ENCODE measurements around the gene PFN3. TPM values are rescaled to one million over a fixed set of nuclear protein-coding genes. Genes with fewer than 3 reads are reported as not detected.

The PFN3 gene
- total and polyA plus RNA-seq, 2 experiments from 2014 or later, result 1.9 to 2.0 TPM

DNA sequence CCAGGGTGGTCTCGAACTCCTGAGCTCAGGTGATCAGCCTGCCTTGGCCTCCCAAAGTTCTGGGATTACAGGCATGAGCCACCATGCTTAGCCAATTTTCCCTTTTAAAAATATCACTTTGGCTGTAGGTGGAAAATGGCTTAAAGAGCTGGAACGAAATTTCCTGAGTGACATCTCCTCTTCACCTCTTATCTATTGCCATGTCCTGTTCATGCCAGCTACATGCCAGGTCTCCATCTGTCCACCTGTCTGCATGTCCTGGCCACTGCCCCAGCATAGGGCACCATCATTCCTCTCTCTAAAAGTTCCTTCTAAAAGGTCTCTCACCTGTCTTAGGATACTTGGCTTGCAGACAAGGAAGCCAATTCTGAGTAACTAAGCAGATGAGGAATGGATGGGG lies 23.2 kb upstream of the PFN3 start:
- no peaks in the 10 kb centered on the region for H3K9me2 ChIP-seq (ENCODE audit: insufficient read depth)
- H3K27me3 Mint-ChIP-seq (ENCODE audit: insufficient read depth, low read depth, poor library complexity), result peaks cover 19% of the 10 kb centered on the region
- no peaks in the 10 kb centered on the region for H3K27me3 ChIP-seq (ENCODE audit: insufficient read depth)
- TF ChIP-seq, protein P1, sequence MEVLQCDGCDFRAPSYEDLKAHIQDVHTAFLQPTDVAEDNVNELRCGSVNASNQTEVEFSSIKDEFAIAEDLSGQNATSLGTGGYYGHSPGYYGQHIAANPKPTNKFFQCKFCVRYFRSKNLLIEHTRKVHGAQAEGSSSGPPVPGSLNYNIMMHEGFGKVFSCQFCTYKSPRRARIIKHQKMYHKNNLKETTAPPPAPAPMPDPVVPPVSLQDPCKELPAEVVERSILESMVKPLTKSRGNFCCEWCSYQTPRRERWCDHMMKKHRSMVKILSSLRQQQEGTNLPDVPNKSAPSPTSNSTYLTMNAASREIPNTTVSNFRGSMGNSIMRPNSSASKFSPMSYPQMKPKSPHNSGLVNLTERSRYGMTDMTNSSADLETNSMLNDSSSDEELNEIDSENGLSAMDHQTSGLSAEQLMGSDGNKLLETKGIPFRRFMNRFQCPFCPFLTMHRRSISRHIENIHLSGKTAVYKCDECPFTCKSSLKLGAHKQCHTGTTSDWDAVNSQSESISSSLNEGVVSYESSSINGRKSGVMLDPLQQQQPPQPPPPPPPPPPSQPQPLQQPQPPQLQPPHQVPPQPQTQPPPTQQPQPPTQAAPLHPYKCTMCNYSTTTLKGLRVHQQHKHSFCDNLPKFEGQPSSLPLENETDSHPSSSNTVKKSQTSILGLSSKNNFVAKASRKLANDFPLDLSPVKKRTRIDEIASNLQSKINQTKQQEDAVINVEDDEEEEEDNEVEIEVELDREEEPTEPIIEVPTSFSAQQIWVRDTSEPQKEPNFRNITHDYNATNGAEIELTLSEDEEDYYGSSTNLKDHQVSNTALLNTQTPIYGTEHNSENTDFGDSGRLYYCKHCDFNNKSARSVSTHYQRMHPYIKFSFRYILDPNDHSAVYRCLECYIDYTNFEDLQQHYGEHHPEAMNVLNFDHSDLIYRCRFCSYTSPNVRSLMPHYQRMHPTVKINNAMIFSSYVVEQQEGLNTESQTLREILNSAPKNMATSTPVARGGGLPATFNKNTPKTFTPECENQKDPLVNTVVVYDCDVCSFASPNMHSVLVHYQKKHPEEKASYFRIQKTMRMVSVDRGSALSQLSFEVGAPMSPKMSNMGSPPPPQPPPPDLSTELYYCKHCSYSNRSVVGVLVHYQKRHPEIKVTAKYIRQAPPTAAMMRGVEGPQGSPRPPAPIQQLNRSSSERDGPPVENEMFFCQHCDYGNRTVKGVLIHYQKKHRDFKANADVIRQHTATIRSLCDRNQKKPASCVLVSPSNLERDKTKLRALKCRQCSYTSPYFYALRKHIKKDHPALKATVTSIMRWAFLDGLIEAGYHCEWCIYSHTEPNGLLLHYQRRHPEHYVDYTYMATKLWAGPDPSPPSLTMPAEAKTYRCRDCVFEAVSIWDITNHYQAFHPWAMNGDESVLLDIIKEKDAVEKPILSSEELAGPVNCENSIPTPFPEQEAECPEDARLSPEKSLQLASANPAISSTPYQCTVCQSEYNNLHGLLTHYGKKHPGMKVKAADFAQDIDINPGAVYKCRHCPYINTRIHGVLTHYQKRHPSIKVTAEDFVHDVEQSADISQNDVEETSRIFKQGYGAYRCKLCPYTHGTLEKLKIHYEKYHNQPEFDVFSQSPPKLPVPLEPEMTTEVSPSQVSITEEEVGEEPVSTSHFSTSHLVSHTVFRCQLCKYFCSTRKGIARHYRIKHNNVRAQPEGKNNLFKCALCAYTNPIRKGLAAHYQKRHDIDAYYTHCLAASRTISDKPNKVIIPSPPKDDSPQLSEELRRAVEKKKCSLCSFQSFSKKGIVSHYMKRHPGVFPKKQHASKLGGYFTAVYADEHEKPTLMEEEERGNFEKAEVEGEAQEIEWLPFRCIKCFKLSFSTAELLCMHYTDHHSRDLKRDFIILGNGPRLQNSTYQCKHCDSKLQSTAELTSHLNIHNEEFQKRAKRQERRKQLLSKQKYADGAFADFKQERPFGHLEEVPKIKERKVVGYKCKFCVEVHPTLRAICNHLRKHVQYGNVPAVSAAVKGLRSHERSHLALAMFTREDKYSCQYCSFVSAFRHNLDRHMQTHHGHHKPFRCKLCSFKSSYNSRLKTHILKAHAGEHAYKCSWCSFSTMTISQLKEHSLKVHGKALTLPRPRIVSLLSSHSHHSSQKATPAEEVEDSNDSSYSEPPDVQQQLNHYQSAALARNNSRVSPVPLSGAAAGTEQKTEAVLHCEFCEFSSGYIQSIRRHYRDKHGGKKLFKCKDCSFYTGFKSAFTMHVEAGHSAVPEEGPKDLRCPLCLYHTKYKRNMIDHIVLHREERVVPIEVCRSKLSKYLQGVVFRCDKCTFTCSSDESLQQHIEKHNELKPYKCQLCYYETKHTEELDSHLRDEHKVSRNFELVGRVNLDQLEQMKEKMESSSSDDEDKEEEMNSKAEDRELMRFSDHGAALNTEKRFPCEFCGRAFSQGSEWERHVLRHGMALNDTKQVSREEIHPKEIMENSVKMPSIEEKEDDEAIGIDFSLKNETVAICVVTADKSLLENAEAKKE (CRISPR knock-in tag; IDR thresholded peaks at IDR 0.05), result no peak
- TF ChIP-seq, protein P2, sequence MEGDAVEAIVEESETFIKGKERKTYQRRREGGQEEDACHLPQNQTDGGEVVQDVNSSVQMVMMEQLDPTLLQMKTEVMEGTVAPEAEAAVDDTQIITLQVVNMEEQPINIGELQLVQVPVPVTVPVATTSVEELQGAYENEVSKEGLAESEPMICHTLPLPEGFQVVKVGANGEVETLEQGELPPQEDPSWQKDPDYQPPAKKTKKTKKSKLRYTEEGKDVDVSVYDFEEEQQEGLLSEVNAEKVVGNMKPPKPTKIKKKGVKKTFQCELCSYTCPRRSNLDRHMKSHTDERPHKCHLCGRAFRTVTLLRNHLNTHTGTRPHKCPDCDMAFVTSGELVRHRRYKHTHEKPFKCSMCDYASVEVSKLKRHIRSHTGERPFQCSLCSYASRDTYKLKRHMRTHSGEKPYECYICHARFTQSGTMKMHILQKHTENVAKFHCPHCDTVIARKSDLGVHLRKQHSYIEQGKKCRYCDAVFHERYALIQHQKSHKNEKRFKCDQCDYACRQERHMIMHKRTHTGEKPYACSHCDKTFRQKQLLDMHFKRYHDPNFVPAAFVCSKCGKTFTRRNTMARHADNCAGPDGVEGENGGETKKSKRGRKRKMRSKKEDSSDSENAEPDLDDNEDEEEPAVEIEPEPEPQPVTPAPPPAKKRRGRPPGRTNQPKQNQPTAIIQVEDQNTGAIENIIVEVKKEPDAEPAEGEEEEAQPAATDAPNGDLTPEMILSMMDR (conservative IDR thresholded peaks at IDR 0.05; ENCODE audit: low read depth in 2 of 2), result no peak
- TF ChIP-seq JUNB (IDR thresholded peaks at IDR 0.05; ENCODE audit: unreplicated experiment) (no peak), CREB1 (CRISPR knock-in tag; IDR thresholded peaks at IDR 0.05; ENCODE audit: low read depth) (no peak), POLR2AphosphoS5 (IDR thresholded peaks at IDR 0.05; ENCODE audit: low read depth) (no peak), NANOG (IDR thresholded peaks at IDR 0.05; ENCODE audit: borderline replicate concordance) (no peak), EZH2 (IDR thresholded peaks at IDR 0.05; ENCODE audit: low read depth, unreplicated experiment) (no peak), EZH2phosphoT487 (IDR thresholded peaks at IDR 0.05; ENCODE audit: unreplicated experiment) (no peak)
- H3K4me3 ChIP-seq, result no peak overlapping the region
- no peak overlapping the region for H2AFZ ChIP-seq
- no peaks in the 10 kb centered on the region; the same call in 1 of the 3 replicates for H3K9me3 Mint-ChIP-seq
- H3K4me1 Mint-ChIP-seq, result peaks cover 16% of the 10 kb centered on the region
- ATAC-seq (no peak), DNase-seq (ENCODE audit: low spot score) (no peak)
- peaks cover 18% of the 10 kb centered on the region for H3K4me1 ChIP-seq (ENCODE audit: insufficient read depth)
- peaks cover 16% of the 10 kb centered on the region for H3F3A ChIP-seq (replicated peaks; ENCODE audit: low read depth)
- H3K27ac Mint-ChIP-seq, result no peak overlapping the region
- H3K79me2 ChIP-seq (replicated peaks; ENCODE audit: insufficient read depth), result peaks cover 17% of the 10 kb centered on the region
- H3K4me3 Mint-ChIP-seq, result no peak overlapping the region
- no peaks in the 10 kb centered on the region for H3K36me3 Mint-ChIP-seq (ENCODE audit: low read depth)
- peaks cover 9% of the 10 kb centered on the region; the same call in 1 of the 2 replicates for H4K20me1 ChIP-seq (replicated peaks; ENCODE audit: insufficient read depth)
- no peak overlapping the region for H3K27ac ChIP-seq (ENCODE audit: low read depth)
- no peak overlapping the region for H3K4me2 ChIP-seq
- no peaks in the 10 kb centered on the region for H3K36me3 ChIP-seq (ENCODE audit: insufficient read depth)

Measured in GM23338 (cell line).